HG02840 (cell line): ENCODE data around the gene PRAMEF20.

Experiments
- ATAC-seq: cut with Tn5 transposase; IDR thresholded peaks from one replicate; pipeline ENCODE4 v1.9.1; 2021; ENCODE audit warnings: mild to moderate bottlenecking, moderate library complexity, moderate number of reproducible peaks; ENCODE audit not compliant: unreplicated experiment, low FRiP score

The PRAMEF20 gene

GRCh38 chr1:13461977-13462376 is 51.7 kb downstream of the PRAMEF20 start:
- ATAC-seq = no peak

- no peak for ATAC-seq
Measured at GRCh38 chr1:13462682-13463081, 52.4 kb downstream of the PRAMEF20 start.

DNA sequence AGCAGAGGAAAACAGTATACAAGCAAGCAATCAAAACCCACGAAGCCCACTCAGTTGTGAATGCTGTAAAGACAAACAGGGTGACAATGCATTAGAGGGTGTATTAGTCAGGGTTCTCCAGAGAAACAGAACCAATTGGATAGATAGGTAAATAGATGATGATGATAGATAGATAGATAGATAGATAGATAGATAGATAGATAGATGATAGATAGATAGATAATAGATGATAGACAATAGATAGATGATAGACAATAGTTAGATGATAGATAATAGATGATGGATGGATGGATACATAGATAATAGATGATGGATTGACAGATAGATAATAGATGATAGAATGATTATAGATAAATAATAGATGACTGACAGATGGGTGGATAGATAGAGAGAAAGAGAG is 55.3 kb downstream of the PRAMEF20 start:
- no peak for ATAC-seq

- ATAC-seq = no peak
Measured at GRCh38 chr1:13469343-13469742, 59.1 kb downstream of the PRAMEF20 start.
